Head of caudate nucleus (tissue), 42 donors: ENCODE results near the gene GFPT2.

ENCODE experiments used
- DNase-seq, 42 donors: peaks; one replicate each; pipeline versions ENCODE4 v3.0.0 to v3.0.0-alpha.2; 2020 to 2021; ENCODE audit warnings: mixed read lengths in 7 of 42
- intact Hi-C: fragments of 100-400 bp; cut with DNase I; formaldehyde crosslinking; loops from one replicate; pipeline ENCODE4 v1.15.0; 2022

GFPT2 gene

DNA sequence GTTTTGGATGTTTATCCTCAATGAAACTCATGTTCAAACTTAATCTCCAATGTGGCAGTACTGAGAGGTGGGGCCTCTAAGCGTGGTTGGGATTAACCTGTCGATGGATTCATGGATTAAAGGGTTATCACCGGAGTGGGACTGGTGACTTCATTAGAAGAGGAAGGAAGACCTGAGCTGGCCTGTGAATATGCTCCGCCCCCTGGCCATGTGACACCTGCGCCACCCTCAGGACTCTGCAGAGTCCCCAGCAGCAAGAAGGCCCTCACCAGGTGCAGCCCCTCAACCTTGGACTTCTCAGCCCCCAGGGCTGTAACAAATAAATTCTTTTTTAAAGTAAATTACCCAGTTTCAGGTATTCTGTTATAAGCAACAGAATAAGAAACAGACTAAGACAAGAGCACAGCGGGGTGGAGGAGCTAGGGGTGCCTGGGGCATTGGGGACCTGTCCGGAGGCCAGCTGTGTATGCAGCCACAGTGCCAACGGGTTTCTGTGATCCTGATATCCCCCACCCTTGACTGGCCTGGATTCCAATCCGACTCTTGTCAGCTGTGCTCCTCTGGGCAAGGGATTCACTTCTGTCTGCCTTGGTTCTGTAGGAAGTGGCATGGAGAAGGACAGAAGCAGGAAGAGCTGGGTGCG, 58.1 kb downstream of the GFPT2 start:
- peak in 2 of 42 donors; percentile 13 to 33 for DNase-seq
- intact Hi-C loops = loop anchor here (5.0 kb wide), 2 partner anchors 137 to 177 kb away; no protein-coding TSS in a partner anchor

DNA sequence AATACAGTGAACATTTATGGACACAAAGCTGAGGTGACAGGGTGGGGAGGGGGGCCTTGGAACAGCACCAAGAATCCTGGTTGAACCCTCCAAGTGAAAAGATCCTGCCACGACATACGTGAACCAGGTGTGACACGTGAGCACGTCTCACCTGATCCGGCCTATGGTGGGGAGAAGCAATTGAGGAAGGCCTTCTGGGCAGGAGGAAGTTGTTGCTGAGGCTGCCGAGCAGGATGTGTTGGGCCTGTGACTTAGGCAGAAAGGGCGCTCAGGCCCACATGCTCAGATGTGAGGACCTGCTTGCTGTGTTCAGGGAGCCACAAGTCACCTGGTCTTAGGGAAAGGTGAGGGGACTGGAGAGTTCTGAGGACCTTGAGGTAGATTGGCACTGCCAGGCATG, 58.7 kb downstream of the GFPT2 start:
- intact Hi-C loops = loop anchor here (5.0 kb wide), 1 partner anchor 178 kb away; no protein-coding TSS in a partner anchor
- DNase-seq = peak in 4 of 42 donors; percentile 13 to 43 (median 26)

GRCh38 chr5:180291943-180292831, 60.9 kb downstream of the GFPT2 start, which contains the start of gene MAPK9:
Gene MAPK9, minus strand, starts transcription at chr5:180292083. Its CDS starts 11,522 bp downstream, at chr5:180280561.
- intact Hi-C loops = loop anchor here (5.0 kb wide), 1 partner anchor 180 kb away; no protein-coding TSS in a partner anchor
- DNase-seq = peak; percentile 42 to 94 (median 88)

GRCh38 chr5:180291234-180291940, 61.7 kb downstream of the GFPT2 start:
- DNase-seq = peak in 30 of 42 donors; percentile 6 to 63 (median 36)
- intact Hi-C loops = loop anchor here (5.0 kb wide), 1 partner anchor 181 kb away; no protein-coding TSS in a partner anchor

DNA sequence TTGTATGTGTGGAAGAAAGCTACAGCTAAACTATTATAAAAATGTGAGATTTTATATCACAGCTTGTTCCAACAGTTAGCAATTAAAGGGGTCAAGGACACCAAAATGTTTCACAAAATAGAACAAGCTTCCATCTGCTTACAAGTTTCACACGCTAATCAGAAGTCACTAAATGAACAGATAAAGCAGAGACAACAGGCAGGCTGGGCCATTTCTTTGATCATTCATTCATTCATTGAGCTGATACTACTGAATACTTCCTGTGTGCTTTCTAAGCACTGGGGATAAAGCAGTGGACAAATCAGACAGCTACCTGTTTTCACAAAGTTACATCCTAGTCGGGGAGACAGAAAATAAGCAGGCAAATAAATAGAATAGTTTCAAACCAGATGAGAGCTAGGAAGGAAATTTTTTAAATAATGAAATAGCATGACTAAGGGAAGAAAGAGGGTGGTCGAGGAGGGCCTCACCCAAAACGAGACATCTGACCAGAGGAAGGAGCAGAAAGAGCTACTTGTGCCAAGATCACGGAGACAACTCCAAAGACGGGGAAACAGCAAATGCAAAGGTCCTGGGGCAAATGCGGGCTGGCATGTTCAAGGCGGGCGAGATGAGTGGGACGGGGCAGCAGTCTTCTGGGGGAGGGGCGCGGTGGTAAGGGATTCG, 62.4 kb downstream of the GFPT2 start:
- DNase-seq = peak in 3 of 42 donors; percentile 3 to 25 (median 10)
- intact Hi-C loops = loop anchor here (5.0 kb wide), 1 partner anchor 182 kb away; no protein-coding TSS in a partner anchor

GRCh38 chr5:180289966-180290365, 63.2 kb downstream of the GFPT2 start:
- intact Hi-C loops = loop anchor here (5.0 to 10.0 kb wide), 2 partner anchors 165 to 182 kb away; no protein-coding TSS in a partner anchor
- peak in 3 of 42 donors; percentile 16 to 36 (median 16) for DNase-seq

DNA sequence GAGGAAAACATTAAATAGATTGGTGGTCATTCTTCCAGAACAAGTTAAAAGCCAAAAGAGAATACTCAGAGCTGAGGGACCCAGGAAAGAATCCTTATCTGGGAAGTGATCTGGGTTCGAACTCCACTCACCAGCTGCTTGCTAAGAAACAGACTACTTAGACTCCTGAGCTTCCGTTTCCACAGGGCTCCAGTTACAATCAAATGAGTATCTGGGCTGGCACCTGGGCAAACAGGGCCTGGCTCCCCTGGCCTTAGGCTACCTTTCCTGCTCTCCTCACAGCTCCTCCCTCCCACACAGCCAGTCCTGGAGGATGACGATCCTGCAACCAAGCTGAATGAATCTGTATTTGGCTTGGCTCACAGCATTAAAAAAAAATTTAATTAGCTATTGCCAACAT, 63.7 kb downstream of the GFPT2 start:
- intact Hi-C loops = loop anchor here (10.0 kb wide), 1 partner anchor 165 kb away; no protein-coding TSS in a partner anchor

DNA sequence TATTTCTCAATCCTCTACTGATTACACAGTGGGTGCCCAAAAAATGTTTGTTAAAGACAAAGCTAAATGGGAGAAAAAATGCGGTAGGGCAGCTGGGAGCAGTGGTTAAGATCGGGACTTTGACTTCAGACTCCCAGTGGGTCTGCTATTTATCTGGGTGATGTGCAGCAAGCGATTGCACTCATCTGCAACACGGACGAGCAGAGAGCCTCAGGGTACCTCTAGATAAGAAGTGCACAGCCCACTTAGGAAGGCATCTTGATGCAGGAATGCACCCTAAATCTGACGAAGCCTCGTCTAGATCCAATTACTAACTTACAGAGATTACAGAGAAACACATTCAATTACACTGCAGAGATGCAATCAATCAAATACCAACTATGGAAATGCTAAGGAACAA, 65.3 kb downstream of the GFPT2 start:
- intact Hi-C loops = loop anchor here (10.0 kb wide), 1 partner anchor 163 kb away; no protein-coding TSS in a partner anchor
- peak in 2 of 42 donors; percentile 5 to 22 for DNase-seq

More for the DNA sequence above, 63.7 kb downstream of the GFPT2 start:
- peak in 3 of 42 donors; percentile 4 to 30 (median 21) for DNase-seq

DNA sequence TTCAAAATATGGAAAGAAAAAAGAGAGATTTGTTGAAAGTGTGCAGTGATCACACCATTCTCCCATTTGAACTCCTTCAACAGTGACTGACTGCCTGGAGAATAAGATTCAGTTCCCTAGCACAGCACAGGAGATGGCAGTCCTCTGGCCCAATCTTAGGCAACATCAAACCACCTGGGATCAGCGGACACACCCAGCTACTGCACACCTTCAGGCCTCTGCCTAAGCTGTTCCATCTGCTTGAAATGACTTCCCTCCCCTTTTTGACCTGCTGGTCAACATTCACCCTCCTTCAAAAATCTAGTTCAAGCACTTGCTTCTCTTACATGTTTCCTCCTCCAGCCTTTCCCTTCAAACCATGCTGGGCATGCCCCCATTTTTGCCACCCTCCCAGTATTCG, 65.7 kb downstream of the GFPT2 start:
- intact Hi-C loops = loop anchor here (10.0 kb wide), 1 partner anchor 163 kb away; no protein-coding TSS in a partner anchor

DNA sequence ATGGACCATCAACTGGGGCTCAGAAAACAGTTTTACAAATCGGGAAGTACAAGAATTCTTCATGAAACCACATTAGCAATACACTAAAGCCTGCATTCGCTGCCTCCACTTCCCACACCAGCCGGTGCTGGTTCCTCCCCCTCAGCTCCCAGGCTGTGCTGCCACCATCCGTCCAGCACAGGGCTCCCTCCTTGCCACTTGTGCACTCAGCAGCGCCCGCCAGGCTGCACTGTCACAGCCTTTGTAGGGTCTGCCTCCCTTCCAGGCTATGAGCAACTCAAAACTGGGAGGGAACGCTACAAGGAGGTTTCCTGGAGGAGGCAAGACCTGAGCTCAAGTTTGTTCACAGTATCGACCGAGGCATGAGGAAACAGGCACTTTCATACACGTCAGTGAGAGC, 69.0 kb downstream of the GFPT2 start:
- intact Hi-C loops = loop anchor here (10.0 kb wide), 1 partner anchor 159 kb away; no protein-coding TSS in a partner anchor
- DNase-seq = peak; percentile 56 to 91 (median 78)

More for the DNA sequence above, 65.7 kb downstream of the GFPT2 start:
- peak in 1 of 42 donors; percentile 3 for DNase-seq

DNA sequence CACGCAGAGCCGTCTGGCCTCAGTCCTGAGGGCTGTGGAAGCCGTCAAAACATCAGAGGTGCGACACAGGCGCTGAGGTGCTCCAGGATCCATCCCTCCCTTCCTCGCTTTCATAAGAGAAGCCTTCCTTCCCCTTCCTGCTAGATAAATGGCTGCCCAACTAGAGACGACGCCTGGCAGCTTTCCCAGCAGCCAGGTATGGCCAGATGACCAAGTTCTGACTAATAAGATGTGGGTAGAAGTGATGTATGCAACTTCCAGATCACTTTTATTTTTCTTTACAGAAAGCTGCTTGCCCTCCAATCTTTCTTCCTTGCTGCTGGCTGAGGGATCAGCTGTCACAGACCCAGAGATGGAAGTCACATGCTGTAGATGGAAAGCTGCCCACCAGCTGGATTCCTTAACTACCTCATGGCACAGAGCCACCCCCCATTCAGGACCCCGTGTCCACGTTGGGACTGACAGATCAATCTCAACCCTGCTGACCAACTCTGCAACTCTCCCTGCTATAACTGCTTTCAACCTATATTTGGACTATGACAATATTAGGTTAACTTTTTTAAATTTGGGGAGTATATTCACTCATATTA, 70.0 kb downstream of the GFPT2 start:
- peak in 1 of 42 donors; percentile 18 for DNase-seq
- intact Hi-C loops = loop anchor here (10.0 kb wide), 1 partner anchor 158 kb away; no protein-coding TSS in a partner anchor

DNA sequence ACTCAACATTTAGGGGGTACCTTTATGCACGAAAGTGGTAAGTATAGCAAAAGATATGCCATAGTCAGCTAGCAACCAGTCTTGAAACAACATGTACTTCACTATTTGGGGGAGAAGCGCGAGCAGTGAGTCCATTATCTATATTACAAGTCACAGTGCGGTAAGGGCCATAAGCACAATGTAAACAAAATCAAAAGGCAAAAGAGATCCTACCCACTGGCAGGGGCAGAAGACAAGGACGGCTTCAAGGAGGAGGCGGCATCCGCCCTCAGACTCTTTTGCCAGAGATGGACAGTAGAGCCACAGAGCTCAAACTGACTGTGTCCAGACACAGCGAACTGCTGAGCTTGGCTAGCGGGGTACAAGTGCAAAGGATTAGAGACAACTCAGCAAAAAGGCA, 70.9 kb downstream of the GFPT2 start:
- intact Hi-C loops = loop anchor here (10.0 kb wide), 1 partner anchor 157 kb away; no protein-coding TSS in a partner anchor
- DNase-seq = no peak

GRCh38 chr5:180281706-180282105, 71.4 kb downstream of the GFPT2 start:
- no peak for DNase-seq
- intact Hi-C loops = loop anchor here (10.0 kb wide), 1 partner anchor 157 kb away; no protein-coding TSS in a partner anchor

GRCh38 chr5:180274695-180275094, 78.4 kb downstream of the GFPT2 start:
- DNase-seq = no peak
- intact Hi-C loops = no loop called here

DNA sequence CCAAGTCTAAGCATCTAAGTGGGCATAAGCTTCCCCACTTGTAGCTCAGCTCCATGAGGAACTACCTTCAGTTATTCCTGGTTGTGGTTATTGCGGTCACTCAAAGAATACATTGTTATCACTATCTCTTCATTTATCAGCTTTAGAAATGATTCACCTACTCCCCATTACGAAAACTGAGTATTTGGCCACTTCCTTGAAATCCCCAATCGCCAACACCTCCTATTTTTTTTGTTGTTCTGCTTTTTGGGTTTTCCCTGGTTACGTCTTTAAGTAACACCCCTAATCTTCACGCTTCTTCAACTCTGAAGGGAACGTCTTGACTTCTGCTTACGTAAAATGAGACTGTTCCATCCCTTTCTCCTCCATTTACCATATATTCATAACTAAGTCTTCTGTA, 81.9 kb downstream of the GFPT2 start:
- intact Hi-C loops = no loop called here
- no peak for DNase-seq

GRCh38 chr5:180259260-180259611, 93.9 kb downstream of the GFPT2 start:
- intact Hi-C loops = no loop called here
- DNase-seq = no peak

GRCh38 chr5:180253036-180253824, 99.9 kb downstream of the GFPT2 start:
- intact Hi-C loops = no loop called here
- DNase-seq = no peak
